ENCODE data around the gene FOXJ2.

Gene FOXJ2

GRCh38 chr12:8045952-8046944 lies 13.7 kb downstream of the FOXJ2 start:
- TF ChIP-seq SPI1 (IDR thresholded peaks at IDR 0.05; ENCODE audit: low read depth, low read length) (no peak), PAX5 (IDR thresholded peaks at IDR 0.05; ENCODE audit: insufficient read depth, low read length, severe bottlenecking) (no peak), POLR2AphosphoS5 (IDR thresholded peaks at IDR 0.05; ENCODE audit: low read depth, low read length) (no peak), POU2F2 (IDR thresholded peaks at IDR 0.05; ENCODE audit: low read depth, low read length) (no peak), TAF1 (IDR thresholded peaks at IDR 0.05; ENCODE audit: low read depth, low read length) (no peak), POLR2A (IDR thresholded peaks at IDR 0.05; ENCODE audit: low read depth, low read length) (no peak)
- peak; percentile 76 for DNase-seq (ENCODE audit: insufficient read length, low spot score)
- peak; percentile 89 for FAIRE-seq

DNA sequence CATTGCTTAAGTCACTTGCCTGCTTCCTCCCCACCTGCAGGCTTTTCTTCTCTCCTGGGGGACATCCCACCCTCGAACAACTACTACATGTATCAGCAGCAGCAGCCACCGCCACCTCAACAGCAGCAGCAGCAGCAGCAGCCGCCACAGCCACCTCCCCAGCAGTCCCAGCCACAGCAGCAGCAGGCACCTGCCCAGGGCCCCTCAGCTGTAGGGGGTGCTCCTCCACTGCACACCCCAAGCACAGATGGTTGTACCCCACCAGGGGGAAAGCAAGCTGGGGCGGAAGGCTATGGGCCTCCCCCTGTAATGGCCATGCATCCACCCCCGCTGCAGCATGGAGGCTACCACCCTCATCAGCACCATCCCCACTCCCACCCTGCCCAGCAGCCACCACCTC lies 15.3 kb downstream of the FOXJ2 start:
- no peak for TF ChIP-seq POLR2A (IDR thresholded peaks at IDR 0.05; ENCODE audit: low read depth, low read length)
- no peak for TF ChIP-seq SPI1 (IDR thresholded peaks at IDR 0.05; ENCODE audit: low read depth, low read length)
- no peak for TF ChIP-seq POLR2AphosphoS5 (IDR thresholded peaks at IDR 0.05; ENCODE audit: low read depth, low read length)
- TF ChIP-seq PAX5 (IDR thresholded peaks at IDR 0.05; ENCODE audit: insufficient read depth, low read length, severe bottlenecking), result no peak
- no peak for TF ChIP-seq POU2F2 (IDR thresholded peaks at IDR 0.05; ENCODE audit: low read depth, low read length)
- no peak for TF ChIP-seq TAF1 (IDR thresholded peaks at IDR 0.05; ENCODE audit: low read depth, low read length)
- FAIRE-seq (no peak), DNase-seq (ENCODE audit: insufficient read length, low spot score) (no peak)

GRCh38 chr12:8048906-8049305 lies 16.4 kb downstream of the FOXJ2 start:
- no peak for DNase-seq (ENCODE audit: insufficient read length, low spot score)
- no peak for FAIRE-seq
- TF ChIP-seq POLR2AphosphoS5 (IDR thresholded peaks at IDR 0.05; ENCODE audit: low read depth, low read length), result no peak
- TF ChIP-seq POLR2A (IDR thresholded peaks at IDR 0.05; ENCODE audit: low read depth, low read length), result no peak
- no peak for TF ChIP-seq TAF1 (IDR thresholded peaks at IDR 0.05; ENCODE audit: low read depth, low read length)

DNA sequence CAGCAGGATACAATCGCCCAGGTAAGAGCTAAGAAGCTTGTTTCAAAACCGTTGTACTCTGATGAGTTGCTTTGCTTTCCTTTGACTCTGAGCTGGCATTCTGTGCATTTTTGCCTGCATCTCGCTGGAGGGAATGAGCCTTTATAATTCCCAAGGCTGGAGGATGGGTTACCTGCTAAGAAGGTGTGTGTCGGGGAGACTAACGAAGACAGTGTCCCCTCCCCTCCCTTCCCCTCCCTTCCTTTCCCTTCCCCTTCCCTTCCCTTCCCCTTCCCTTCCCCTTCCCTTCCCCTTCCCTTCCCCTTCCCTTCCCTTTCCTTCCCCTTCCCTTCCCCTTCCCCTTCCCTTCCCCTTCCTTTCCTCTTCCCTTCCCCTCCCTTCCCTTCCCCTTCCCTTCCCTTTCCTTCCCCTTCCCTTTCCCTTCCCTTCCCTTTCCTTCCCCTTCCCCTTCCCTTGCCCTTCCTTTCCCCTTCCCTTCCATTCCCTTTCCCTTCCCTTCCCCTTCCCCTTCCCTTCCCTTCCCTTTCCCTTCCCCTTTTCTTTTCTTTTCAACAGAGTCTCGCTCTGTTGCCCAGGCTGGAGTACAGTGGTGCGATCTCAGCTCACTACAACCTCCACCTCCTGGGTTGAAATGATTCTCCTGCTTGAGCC lies 18.2 kb downstream of the FOXJ2 start:
- no peak for DNase-seq (ENCODE audit: insufficient read length, low spot score)
- TF ChIP-seq TAF1 (IDR thresholded peaks at IDR 0.05; ENCODE audit: low read depth, low read length), result no peak
- no peak for TF ChIP-seq PAX5 (IDR thresholded peaks at IDR 0.05; ENCODE audit: insufficient read depth, low read length, severe bottlenecking)
- no peak for TF ChIP-seq SPI1 (IDR thresholded peaks at IDR 0.05; ENCODE audit: low read depth, low read length)
- TF ChIP-seq POU2F2 (IDR thresholded peaks at IDR 0.05; ENCODE audit: low read depth, low read length), result no peak
- TF ChIP-seq POLR2A (IDR thresholded peaks at IDR 0.05; ENCODE audit: low read depth, low read length), result no peak
- no peak for TF ChIP-seq POLR2AphosphoS5 (IDR thresholded peaks at IDR 0.05; ENCODE audit: low read depth, low read length)
- FAIRE-seq, result no peak

DNA sequence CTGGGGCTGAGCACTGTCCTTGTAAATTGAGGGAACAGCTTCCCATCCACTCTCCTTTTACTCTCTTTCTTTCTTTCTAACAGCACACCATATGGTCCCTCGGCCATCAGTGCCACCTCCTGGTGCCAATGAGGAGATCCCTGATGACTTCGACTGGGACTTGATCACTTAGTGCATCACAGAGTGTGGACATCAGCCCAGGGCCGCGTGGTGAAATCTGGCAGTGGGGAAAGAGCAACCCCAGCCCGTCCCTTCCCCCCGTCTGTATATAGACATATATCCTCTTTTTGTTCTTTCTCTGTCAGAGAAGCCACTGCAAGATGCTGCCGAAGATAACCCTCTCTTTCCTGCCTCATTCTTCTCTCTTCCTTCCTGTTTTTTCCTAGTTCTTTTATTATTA lies 20.2 kb downstream of the FOXJ2 start:
- TF ChIP-seq TAF1 (IDR thresholded peaks at IDR 0.05; ENCODE audit: low read depth, low read length) (no peak), POLR2AphosphoS5 (IDR thresholded peaks at IDR 0.05; ENCODE audit: low read depth, low read length) (no peak), POU2F2 (IDR thresholded peaks at IDR 0.05; ENCODE audit: low read depth, low read length) (no peak), POLR2A (IDR thresholded peaks at IDR 0.05; ENCODE audit: low read depth, low read length) (no peak), PAX5 (IDR thresholded peaks at IDR 0.05; ENCODE audit: insufficient read depth, low read length, severe bottlenecking) (no peak), SPI1 (IDR thresholded peaks at IDR 0.05; ENCODE audit: low read depth, low read length) (no peak)
- FAIRE-seq (no peak), DNase-seq (ENCODE audit: insufficient read length, low spot score) (no peak)

GRCh38 chr12:8054816-8055215 lies 22.3 kb downstream of the FOXJ2 start:
- no peak for DNase-seq (ENCODE audit: insufficient read length, low spot score)
- no peak for FAIRE-seq
- TF ChIP-seq SPI1 (IDR thresholded peaks at IDR 0.05; ENCODE audit: low read depth, low read length) (no peak), POLR2AphosphoS5 (IDR thresholded peaks at IDR 0.05; ENCODE audit: low read depth, low read length) (no peak), PAX5 (IDR thresholded peaks at IDR 0.05; ENCODE audit: insufficient read depth, low read length, severe bottlenecking) (no peak), POLR2A (IDR thresholded peaks at IDR 0.05; ENCODE audit: low read depth, low read length) (no peak)

- TF ChIP-seq POU2F2 (IDR thresholded peaks at IDR 0.05; ENCODE audit: low read depth, low read length) (no peak), SPI1 (IDR thresholded peaks at IDR 0.05; ENCODE audit: low read depth, low read length) (no peak), POLR2A (IDR thresholded peaks at IDR 0.05; ENCODE audit: low read depth, low read length) (no peak), POLR2AphosphoS5 (IDR thresholded peaks at IDR 0.05; ENCODE audit: low read depth, low read length) (no peak), TAF1 (IDR thresholded peaks at IDR 0.05; ENCODE audit: low read depth, low read length) (no peak), PAX5 (IDR thresholded peaks at IDR 0.05; ENCODE audit: insufficient read depth, low read length, severe bottlenecking) (no peak)
- FAIRE-seq (no peak), DNase-seq (ENCODE audit: insufficient read length, low spot score) (no peak)
These were observed 24.8 kb downstream of the FOXJ2 start for GRCh38 chr12:8057306-8057705.

DNA sequence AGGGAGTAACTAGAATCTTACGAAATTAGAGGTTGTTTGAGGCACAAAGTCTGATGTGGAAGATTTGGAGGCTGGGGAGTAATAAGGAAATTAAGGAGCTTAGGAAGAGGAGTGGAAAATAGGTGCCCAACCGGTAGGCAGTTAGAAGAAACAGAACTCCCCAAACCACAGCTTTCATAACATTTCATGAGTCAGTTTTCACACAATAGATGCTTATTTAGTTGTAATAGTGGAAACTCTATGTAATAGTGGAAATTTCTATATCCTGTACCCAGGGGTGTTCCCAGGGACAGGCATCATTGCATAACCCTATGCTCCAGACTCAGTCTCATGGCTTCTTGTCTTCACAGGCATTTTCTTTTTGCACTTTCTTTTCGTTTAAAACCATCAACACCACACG lies 25.3 kb downstream of the FOXJ2 start:
- TF ChIP-seq SPI1 (IDR thresholded peaks at IDR 0.05; ENCODE audit: low read depth, low read length) (no peak), PAX5 (IDR thresholded peaks at IDR 0.05; ENCODE audit: insufficient read depth, low read length, severe bottlenecking) (no peak), POLR2AphosphoS5 (IDR thresholded peaks at IDR 0.05; ENCODE audit: low read depth, low read length) (no peak), POU2F2 (IDR thresholded peaks at IDR 0.05; ENCODE audit: low read depth, low read length) (no peak), TAF1 (IDR thresholded peaks at IDR 0.05; ENCODE audit: low read depth, low read length) (no peak)
- no peak for DNase-seq (ENCODE audit: insufficient read length, low spot score)
- FAIRE-seq, result no peak

- DNase-seq (ENCODE audit: insufficient read length, low spot score) (no peak), FAIRE-seq (no peak)
- TF ChIP-seq TAF1 (IDR thresholded peaks at IDR 0.05; ENCODE audit: low read depth, low read length) (no peak), SPI1 (IDR thresholded peaks at IDR 0.05; ENCODE audit: low read depth, low read length) (no peak), POLR2AphosphoS5 (IDR thresholded peaks at IDR 0.05; ENCODE audit: low read depth, low read length) (no peak), POLR2A (IDR thresholded peaks at IDR 0.05; ENCODE audit: low read depth, low read length) (no peak)
These were observed 26.0 kb downstream of the FOXJ2 start for GRCh38 chr12:8058506-8058905.
